Liver (tissue), 9 donors: ENCODE data around the gene CCDC69. TPM values are rescaled to one million over a fixed set of nuclear protein-coding genes. Genes with fewer than 3 reads are reported as not detected.

Experiments
- DNase-seq: peaks from one replicate; pipeline ENCODE4 v3.0.0-alpha.2; 2017; ENCODE audit warnings: low spot score
- H3K27ac ChIP-seq, 2 donors: one replicate each; pipeline ENCODE4 v1.7.0; 2013; ENCODE audit warnings: inconsistent platforms in 2 of 2, low read length in 2 of 2, control low read depth in 1 of 2, low read depth in 1 of 2, mild to moderate bottlenecking in 1 of 2
- H3K27me3 ChIP-seq, 4 donors: one replicate each; pipeline versions ENCODE4 v1.6.1 to v1.7.0; 2013; ENCODE audit warnings: low read length in 3 of 4, inconsistent platforms in 1 of 4, mild to moderate bottlenecking in 1 of 4, moderate library complexity in 1 of 4; ENCODE audit not compliant: control insufficient read depth in 4 of 4, insufficient read depth in 4 of 4
- H3K36me3 ChIP-seq, 4 donors: one replicate each; pipeline versions ENCODE4 v1.6.1 to v1.7.0; 2013; ENCODE audit warnings: low read length in 3 of 4, mild to moderate bottlenecking in 3 of 4, low read depth in 1 of 4, moderate library complexity in 1 of 4; ENCODE audit not compliant: control insufficient read depth in 4 of 4, insufficient read depth in 3 of 4
- H3K4me1 ChIP-seq, 4 donors: one replicate each; pipeline versions ENCODE4 v1.6.1 to v1.7.0; 2013; ENCODE audit warnings: low read length in 3 of 4, mild to moderate bottlenecking in 3 of 4, moderate library complexity in 1 of 4; ENCODE audit not compliant: control insufficient read depth in 4 of 4, insufficient read depth in 4 of 4
- H3K4me3 ChIP-seq, 3 donors: one replicate each; pipeline versions ENCODE4 v1.6.1 to v1.7.0; 2013; ENCODE audit warnings: low read length in 3 of 3, control low read depth in 1 of 3, low read depth in 1 of 3, mild to moderate bottlenecking in 1 of 3
- H3K9ac ChIP-seq, 2 donors: one replicate each; pipeline ENCODE4 v1.7.0; 2013; ENCODE audit warnings: low read length in 2 of 2, mild to moderate bottlenecking in 2 of 2, moderate library complexity in 2 of 2, control low read depth in 1 of 2, low read depth in 1 of 2
- H3K9me3 ChIP-seq, 4 donors: one replicate each; pipeline versions ENCODE4 v1.6.1 to v1.7.0; 2013; ENCODE audit warnings: low read length in 3 of 4; ENCODE audit not compliant: control insufficient read depth in 4 of 4
- EGR1 ChIP-seq, 2 donors: IDR thresholded peaks; 2 replicates each; pipeline ENCODE4 v1.6.1; 2016 to 2018; ENCODE audit warnings: antibody characterized with exemption in 2 of 2, low read depth in 2 of 2
- FOXA1 ChIP-seq: IDR thresholded peaks from 2 replicates; pipeline ENCODE4 v1.6.1; 2016; ENCODE audit warnings: antibody characterized with exemption
- FOXA2 ChIP-seq: IDR thresholded peaks from 2 replicates; pipeline ENCODE4 v1.6.1; 2016; ENCODE audit warnings: antibody characterized with exemption
- GABPA ChIP-seq, 2 donors: IDR thresholded peaks in 1 of 2; conservative IDR thresholded peaks in 1 of 2; 2 replicates each; pipeline ENCODE4 v1.6.1; 2016; ENCODE audit warnings: antibody characterized with exemption in 2 of 2, mild to moderate bottlenecking in 1 of 2, moderate library complexity in 1 of 2
- HNF4A ChIP-seq, 2 donors: conservative IDR thresholded peaks; 2 replicates each; pipeline ENCODE4 v1.6.1; 2016; ENCODE audit warnings: antibody characterized with exemption in 2 of 2, mild to moderate bottlenecking in 2 of 2
- HNF4G ChIP-seq: IDR thresholded peaks from 2 replicates; pipeline ENCODE4 v1.6.1; 2016; ENCODE audit warnings: antibody characterized with exemption
- JUND ChIP-seq, 2 donors: IDR thresholded peaks; 2 replicates each; pipeline ENCODE4 v1.6.1; 2016; ENCODE audit warnings: antibody characterized with exemption in 2 of 2
- NR2F2 ChIP-seq: IDR thresholded peaks from 2 replicates; pipeline ENCODE4 v1.6.1; 2016; ENCODE audit warnings: antibody characterized with exemption
- RAD21 ChIP-seq, 2 donors: IDR thresholded peaks; 2 replicates each; pipeline ENCODE4 v1.6.1; 2016; ENCODE audit warnings: antibody characterized with exemption in 2 of 2, mild to moderate bottlenecking in 2 of 2
- RXRA ChIP-seq, 2 donors: IDR thresholded peaks; 2 replicates each; pipeline ENCODE4 v1.6.1; 2017 to 2018; ENCODE audit warnings: antibody characterized with exemption in 2 of 2, mild to moderate bottlenecking in 1 of 2
- SP1 ChIP-seq: IDR thresholded peaks from 2 replicates; pipeline ENCODE4 v1.6.1; 2018; ENCODE audit warnings: antibody characterized with exemption, mild to moderate bottlenecking
- TAF1 ChIP-seq: conservative IDR thresholded peaks from 2 replicates; pipeline ENCODE4 v1.6.1; 2016; ENCODE audit warnings: antibody characterized with exemption, mild to moderate bottlenecking
- YY1 ChIP-seq: IDR thresholded peaks from 2 replicates; pipeline ENCODE4 v1.6.1; 2016; ENCODE audit warnings: antibody characterized with exemption, mild to moderate bottlenecking
- WGBS: extraction: QIAGEN DNeasy Blood & Tissue Kit; methylation state at CpG from one replicate; pipeline ENCODE4 v1.1.7; 2013; 5-methylcytosine and 5-hydroxymethylcytosine counted together
- polyA plus RNA-seq, 2 donors: library from polyadenylated mRNA; stranded (reverse) in 1 of 2; unstranded in 1 of 2; fragments of 200-250 nt in 1 of 2; fragments of >200 nt in 1 of 2; fragmentation: Nextera tagmentation in 1 of 2; extraction: Ambion mirVana in 1 of 2; gene quantifications; one replicate each; pipeline versions ENCODE4 v1.2.1 to v1.2.3, GENCODE V29; 2013 to 2015
- total RNA-seq, 2 donors: library from RNA; depleted of rRNA; stranded (reverse); fragments of >200 nt; gene quantifications; one replicate each; pipeline ENCODE4 v1.2.3, GENCODE V29; 2014
- TF ChIP-seq, protein P1 (sequence below): fragments of 150-350 bp; IDR thresholded peaks from 2 replicates; pipeline ENCODE4 v1.5.1; 2017; ENCODE audit warnings: improper control_type of control experiment, low read depth, low read length; ENCODE audit not compliant: missing input control
- TF ChIP-seq, protein P2 (sequence below): IDR thresholded peaks from 2 replicates; pipeline ENCODE4 v1.6.1; 2016; ENCODE audit warnings: antibody characterized with exemption
- TF ChIP-seq, protein P3 (sequence below): IDR thresholded peaks from 2 replicates; pipeline ENCODE4 v1.6.1; 2016; ENCODE audit warnings: antibody characterized with exemption, mild to moderate bottlenecking
- TF ChIP-seq, protein P4 (sequence below): IDR thresholded peaks from 2 replicates; pipeline ENCODE4 v1.6.1; 2016; ENCODE audit warnings: antibody characterized with exemption
- TF ChIP-seq, protein P5 (sequence below): IDR thresholded peaks from 2 replicates; pipeline ENCODE4 v1.6.1; 2016; ENCODE audit warnings: antibody characterized with exemption
- donor health status: healthy.
- donor health status: healthy.
- donor health status: healthy.
- donor health status: healthy.
- donor health status: healthy.

The CCDC69 gene
- total and polyA plus RNA-seq, 4 donors: 11.9 to 28.6 (median 18.0) TPM

DNA sequence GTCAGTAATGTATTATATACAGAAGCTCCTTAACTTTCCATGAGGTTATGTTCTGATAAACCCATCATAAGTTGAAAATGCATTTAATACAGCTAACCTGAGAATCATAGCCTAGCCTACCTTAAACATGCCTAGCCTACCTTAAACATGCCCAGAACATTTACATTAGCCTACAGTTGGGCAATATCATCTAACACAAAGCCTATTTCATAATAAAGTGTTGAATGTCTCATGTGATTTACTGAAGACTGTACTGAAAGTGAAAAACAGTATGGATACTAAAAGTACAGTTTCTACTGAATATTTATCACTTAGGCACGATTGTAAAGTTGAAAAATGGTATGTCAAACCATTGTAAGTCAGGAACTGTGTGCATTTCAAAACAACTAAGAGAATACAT lies 30.7 kb upstream of the CCDC69 start:
- DNase-seq: no peak
- no peaks in the 10 kb centered on the region for H3K27me3 ChIP-seq
- H3K27ac ChIP-seq: no peak overlapping the region
- no peak overlapping the region for H3K4me3 ChIP-seq
- no peaks in the 10 kb centered on the region for H3K9me3 ChIP-seq
- TF ChIP-seq YY1: no peak
- TF ChIP-seq, protein P1, sequence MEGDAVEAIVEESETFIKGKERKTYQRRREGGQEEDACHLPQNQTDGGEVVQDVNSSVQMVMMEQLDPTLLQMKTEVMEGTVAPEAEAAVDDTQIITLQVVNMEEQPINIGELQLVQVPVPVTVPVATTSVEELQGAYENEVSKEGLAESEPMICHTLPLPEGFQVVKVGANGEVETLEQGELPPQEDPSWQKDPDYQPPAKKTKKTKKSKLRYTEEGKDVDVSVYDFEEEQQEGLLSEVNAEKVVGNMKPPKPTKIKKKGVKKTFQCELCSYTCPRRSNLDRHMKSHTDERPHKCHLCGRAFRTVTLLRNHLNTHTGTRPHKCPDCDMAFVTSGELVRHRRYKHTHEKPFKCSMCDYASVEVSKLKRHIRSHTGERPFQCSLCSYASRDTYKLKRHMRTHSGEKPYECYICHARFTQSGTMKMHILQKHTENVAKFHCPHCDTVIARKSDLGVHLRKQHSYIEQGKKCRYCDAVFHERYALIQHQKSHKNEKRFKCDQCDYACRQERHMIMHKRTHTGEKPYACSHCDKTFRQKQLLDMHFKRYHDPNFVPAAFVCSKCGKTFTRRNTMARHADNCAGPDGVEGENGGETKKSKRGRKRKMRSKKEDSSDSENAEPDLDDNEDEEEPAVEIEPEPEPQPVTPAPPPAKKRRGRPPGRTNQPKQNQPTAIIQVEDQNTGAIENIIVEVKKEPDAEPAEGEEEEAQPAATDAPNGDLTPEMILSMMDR: no peak
- TF ChIP-seq, protein P2, sequence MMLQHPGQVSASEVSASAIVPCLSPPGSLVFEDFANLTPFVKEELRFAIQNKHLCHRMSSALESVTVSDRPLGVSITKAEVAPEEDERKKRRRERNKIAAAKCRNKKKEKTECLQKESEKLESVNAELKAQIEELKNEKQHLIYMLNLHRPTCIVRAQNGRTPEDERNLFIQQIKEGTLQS: no peak
- TF ChIP-seq RAD21 (IDR thresholded peaks at IDR 0.05): no peak
- TF ChIP-seq EGR1 (IDR thresholded peaks at IDR 0.05; ENCODE audit: low read depth in 2 of 2): no peak
- no peak for TF ChIP-seq FOXA2
- no peak for TF ChIP-seq NR2F2
- TF ChIP-seq TAF1: no peak
- no peak for TF ChIP-seq RXRA (IDR thresholded peaks at IDR 0.05)
- TF ChIP-seq, protein P3, sequence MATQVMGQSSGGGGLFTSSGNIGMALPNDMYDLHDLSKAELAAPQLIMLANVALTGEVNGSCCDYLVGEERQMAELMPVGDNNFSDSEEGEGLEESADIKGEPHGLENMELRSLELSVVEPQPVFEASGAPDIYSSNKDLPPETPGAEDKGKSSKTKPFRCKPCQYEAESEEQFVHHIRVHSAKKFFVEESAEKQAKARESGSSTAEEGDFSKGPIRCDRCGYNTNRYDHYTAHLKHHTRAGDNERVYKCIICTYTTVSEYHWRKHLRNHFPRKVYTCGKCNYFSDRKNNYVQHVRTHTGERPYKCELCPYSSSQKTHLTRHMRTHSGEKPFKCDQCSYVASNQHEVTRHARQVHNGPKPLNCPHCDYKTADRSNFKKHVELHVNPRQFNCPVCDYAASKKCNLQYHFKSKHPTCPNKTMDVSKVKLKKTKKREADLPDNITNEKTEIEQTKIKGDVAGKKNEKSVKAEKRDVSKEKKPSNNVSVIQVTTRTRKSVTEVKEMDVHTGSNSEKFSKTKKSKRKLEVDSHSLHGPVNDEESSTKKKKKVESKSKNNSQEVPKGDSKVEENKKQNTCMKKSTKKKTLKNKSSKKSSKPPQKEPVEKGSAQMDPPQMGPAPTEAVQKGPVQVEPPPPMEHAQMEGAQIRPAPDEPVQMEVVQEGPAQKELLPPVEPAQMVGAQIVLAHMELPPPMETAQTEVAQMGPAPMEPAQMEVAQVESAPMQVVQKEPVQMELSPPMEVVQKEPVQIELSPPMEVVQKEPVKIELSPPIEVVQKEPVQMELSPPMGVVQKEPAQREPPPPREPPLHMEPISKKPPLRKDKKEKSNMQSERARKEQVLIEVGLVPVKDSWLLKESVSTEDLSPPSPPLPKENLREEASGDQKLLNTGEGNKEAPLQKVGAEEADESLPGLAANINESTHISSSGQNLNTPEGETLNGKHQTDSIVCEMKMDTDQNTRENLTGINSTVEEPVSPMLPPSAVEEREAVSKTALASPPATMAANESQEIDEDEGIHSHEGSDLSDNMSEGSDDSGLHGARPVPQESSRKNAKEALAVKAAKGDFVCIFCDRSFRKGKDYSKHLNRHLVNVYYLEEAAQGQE: no peak
- TF ChIP-seq, protein P4, sequence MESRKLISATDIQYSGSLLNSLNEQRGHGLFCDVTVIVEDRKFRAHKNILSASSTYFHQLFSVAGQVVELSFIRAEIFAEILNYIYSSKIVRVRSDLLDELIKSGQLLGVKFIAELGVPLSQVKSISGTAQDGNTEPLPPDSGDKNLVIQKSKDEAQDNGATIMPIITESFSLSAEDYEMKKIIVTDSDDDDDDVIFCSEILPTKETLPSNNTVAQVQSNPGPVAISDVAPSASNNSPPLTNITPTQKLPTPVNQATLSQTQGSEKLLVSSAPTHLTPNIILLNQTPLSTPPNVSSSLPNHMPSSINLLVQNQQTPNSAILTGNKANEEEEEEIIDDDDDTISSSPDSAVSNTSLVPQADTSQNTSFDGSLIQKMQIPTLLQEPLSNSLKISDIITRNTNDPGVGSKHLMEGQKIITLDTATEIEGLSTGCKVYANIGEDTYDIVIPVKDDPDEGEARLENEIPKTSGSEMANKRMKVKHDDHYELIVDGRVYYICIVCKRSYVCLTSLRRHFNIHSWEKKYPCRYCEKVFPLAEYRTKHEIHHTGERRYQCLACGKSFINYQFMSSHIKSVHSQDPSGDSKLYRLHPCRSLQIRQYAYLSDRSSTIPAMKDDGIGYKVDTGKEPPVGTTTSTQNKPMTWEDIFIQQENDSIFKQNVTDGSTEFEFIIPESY: no peak
- TF ChIP-seq HNF4A (conservative IDR thresholded peaks at IDR 0.05): no peak
- TF ChIP-seq GABPA (IDR thresholded peaks at IDR 0.05 in 1 of 2, conservative IDR thresholded peaks at IDR 0.05 in 1 of 2): no peak
- no peak for TF ChIP-seq SP1
- TF ChIP-seq FOXA1: no peak
- TF ChIP-seq JUND (IDR thresholded peaks at IDR 0.05): no peak
- TF ChIP-seq, protein P5, sequence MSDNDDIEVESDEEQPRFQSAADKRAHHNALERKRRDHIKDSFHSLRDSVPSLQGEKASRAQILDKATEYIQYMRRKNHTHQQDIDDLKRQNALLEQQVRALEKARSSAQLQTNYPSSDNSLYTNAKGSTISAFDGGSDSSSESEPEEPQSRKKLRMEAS: no peak
- no peak for TF ChIP-seq HNF4G
- WGBS: 77% methylated on average over 1 of the region's 1 CpG
- no peaks in the 10 kb centered on the region for H3K36me3 ChIP-seq
- no peak overlapping the region for H3K9ac ChIP-seq
- peaks cover 2 to 32% (median 23%) of the 10 kb centered on the region in 4 donors for H3K4me1 ChIP-seq
